Stimulated activated CD8-positive, alpha-beta memory T cell treated with anti-CD3 and anti-CD28 coated beads, Interleukin-7, amount 100 ng/mL, for 24 hours (primary cell): ENCODE measurements around the gene ZDHHC18.

Experiments
- DNase-seq: peaks from one replicate; pipeline ENCODE4 v3.0.0-alpha.2; 2020; ENCODE audit warnings: low read depth

Gene ZDHHC18

GRCh38 chr1:26826261-26827105, at the start of gene ZDHHC18:
TSS of gene ZDHHC18 (plus strand) at chr1:26826688. CDS start at chr1:26826805, 117 bp downstream.
- peak; percentile 30 for DNase-seq

- no peak for DNase-seq
Observed at GRCh38 chr1:26779098-26779668, 47.3 kb upstream of the ZDHHC18 start.

- no peak for DNase-seq
Observed at GRCh38 chr1:26780344-26780957, 46.0 kb upstream of the ZDHHC18 start.

- DNase-seq, result no peak
Observed at GRCh38 chr1:26781206-26781825, 45.2 kb upstream of the ZDHHC18 start.

GRCh38 chr1:26782521-26783212, 43.8 kb upstream of the ZDHHC18 start:
- no peak for DNase-seq

- DNase-seq, result no peak
Observed at GRCh38 chr1:26783646-26784022, 42.9 kb upstream of the ZDHHC18 start.

GRCh38 chr1:26784023-26784871, 42.2 kb upstream of the ZDHHC18 start:
- DNase-seq, result no peak

GRCh38 chr1:26784886-26785285, 41.6 kb upstream of the ZDHHC18 start:
- no peak for DNase-seq

GRCh38 chr1:26785611-26786436, 40.7 kb upstream of the ZDHHC18 start:
- no peak for DNase-seq

GRCh38 chr1:26786437-26787380, 39.8 kb upstream of the ZDHHC18 start:
- DNase-seq, result no peak

- no peak for DNase-seq
Observed at GRCh38 chr1:26787381-26787705, 39.1 kb upstream of the ZDHHC18 start.

GRCh38 chr1:26787706-26788514, 38.6 kb upstream of the ZDHHC18 start, which contains the start of gene PIGV:
TSS of gene PIGV (plus strand) at chr1:26787950. CDS start at chr1:26790816, 2,866 bp downstream.
- DNase-seq, result peak; percentile 74

- DNase-seq, result no peak
Observed at GRCh38 chr1:26788515-26788785, 38.0 kb upstream of the ZDHHC18 start.

GRCh38 chr1:26788836-26789611, 37.5 kb upstream of the ZDHHC18 start:
- DNase-seq, result peak; percentile 65

GRCh38 chr1:26789612-26789865, 36.9 kb upstream of the ZDHHC18 start:
- no peak for DNase-seq

GRCh38 chr1:26789931-26790330, 36.6 kb upstream of the ZDHHC18 start:
- DNase-seq, result no peak

GRCh38 chr1:26790551-26790953, 35.9 kb upstream of the ZDHHC18 start:
- no peak for DNase-seq

- DNase-seq, result no peak
Observed at GRCh38 chr1:26791148-26791547, 35.3 kb upstream of the ZDHHC18 start.
